GM23338 (cell line): ENCODE measurements around the gene PTPRR. TPM values are rescaled to one million over a fixed set of nuclear protein-coding genes. Genes with fewer than 3 reads are reported as not detected.

Experiments
- ATAC-seq: fragments of 200-7000 bp; cut with Tn5 transposase; 3 replicates; pipeline ENCODE4 v1.9.1; 2020
- DNase-seq: peaks from one replicate; pipeline ENCODE4 v3.0.0-alpha.2; 2015; ENCODE audit warnings: low spot score
- H2AFZ ChIP-seq: fragments of 200-600 bp; sonication (generic); 2 replicates; pipeline ENCODE4 v1.8.0; 2016; ENCODE audit warnings: antibody characterized with exemption, mild to moderate bottlenecking, moderate library complexity
- H3F3A ChIP-seq: fragments of 200-600 bp; sonication (generic); replicated peaks from 2 replicates; pipeline ENCODE4 v1.8.0; 2017; ENCODE audit warnings: antibody characterized with exemption, mixed run types, low read depth
- H3K27ac ChIP-seq: fragments of 200-600 bp; sonication (generic); 2 replicates; pipeline ENCODE4 v1.6.1; 2016; ENCODE audit warnings: low read depth
- H3K27me3 ChIP-seq: fragments of 200-600 bp; sonication (generic); 2 replicates; pipeline ENCODE4 v1.8.0; 2016; ENCODE audit warnings: mild to moderate bottlenecking, mixed run types, moderate library complexity; ENCODE audit not compliant: insufficient read depth
- H3K36me3 ChIP-seq: fragments of 200-600 bp; sonication (generic); 2 replicates; pipeline ENCODE4 v1.8.0; 2016; ENCODE audit warnings: mild to moderate bottlenecking; ENCODE audit not compliant: insufficient read depth
- H3K4me1 ChIP-seq: fragments of 200-600 bp; sonication (generic); 2 replicates; pipeline ENCODE4 v1.8.0; 2016; ENCODE audit warnings: mild to moderate bottlenecking, moderate library complexity; ENCODE audit not compliant: insufficient read depth
- H3K4me2 ChIP-seq: fragments of 200-600 bp; sonication (generic); 2 replicates; pipeline ENCODE4 v1.7.1; 2017; ENCODE audit warnings: mixed run types
- H3K4me3 ChIP-seq: fragments of 200-600 bp; sonication (generic); 2 replicates; pipeline ENCODE4 v1.6.1; 2016; ENCODE audit warnings: mixed run types
- H3K79me2 ChIP-seq: fragments of 200-600 bp; sonication (generic); replicated peaks from 2 replicates; pipeline ENCODE4 v1.8.0; 2017; ENCODE audit warnings: mild to moderate bottlenecking; ENCODE audit not compliant: insufficient read depth
- H3K9me2 ChIP-seq: fragments of 200-600 bp; sonication (generic); 2 replicates; pipeline ENCODE4 v1.8.0; 2017; ENCODE audit not compliant: insufficient read depth
- H4K20me1 ChIP-seq: fragments of 200-600 bp; sonication (generic); replicated peaks from 2 replicates; pipeline ENCODE4 v1.8.0; 2017; ENCODE audit warnings: mild to moderate bottlenecking; ENCODE audit not compliant: insufficient read depth
- H3K27ac Mint-ChIP-seq: 2 replicates; pipeline ENCODE4 v1.8.0; 2020; ENCODE audit warnings: inconsistent platforms, mild to moderate bottlenecking, moderate library complexity, mixed read lengths
- H3K27me3 Mint-ChIP-seq: 3 replicates; pipeline ENCODE4 v1.8.0; 2022; ENCODE audit warnings: low read depth, mild to moderate bottlenecking, moderate library complexity, mixed read lengths, inconsistent platforms; ENCODE audit not compliant: insufficient read depth, poor library complexity
- H3K36me3 Mint-ChIP-seq: 3 replicates; pipeline ENCODE4 v1.8.0; 2021; ENCODE audit warnings: low read depth, mild to moderate bottlenecking, inconsistent platforms, moderate library complexity, mixed read lengths
- H3K4me1 Mint-ChIP-seq: 3 replicates; pipeline ENCODE4 v1.8.0; 2020; ENCODE audit warnings: mild to moderate bottlenecking, inconsistent platforms, mixed read lengths
- H3K4me3 Mint-ChIP-seq: 3 replicates; pipeline ENCODE4 v1.8.0; 2021; ENCODE audit warnings: moderate library complexity, mild to moderate bottlenecking, inconsistent platforms, mixed read lengths
- H3K9me3 Mint-ChIP-seq: 3 replicates; pipeline ENCODE4 v1.8.0; 2020; ENCODE audit warnings: moderate library complexity, mild to moderate bottlenecking, inconsistent platforms, mixed read lengths
- ETS1 ChIP-seq: IDR thresholded peaks from 2 replicates; pipeline ENCODE4 v1.6.1; 2016; ENCODE audit warnings: antibody characterized with exemption
- EZH2 ChIP-seq: fragments of 200-600 bp; sonication (generic); IDR thresholded peaks from one replicate; pipeline ENCODE4 v1.8.0; 2017; ENCODE audit warnings: antibody characterized with exemption, mild to moderate bottlenecking, low read depth; ENCODE audit not compliant: unreplicated experiment
- EZH2phosphoT487 ChIP-seq: fragments of 200-600 bp; sonication (generic); IDR thresholded peaks from one replicate; pipeline ENCODE4 v1.8.1; 2018; ENCODE audit warnings: antibody characterized with exemption; ENCODE audit not compliant: unreplicated experiment
- JUNB ChIP-seq: IDR thresholded peaks from one replicate; pipeline ENCODE4 v1.6.1; 2016; ENCODE audit warnings: antibody characterized with exemption; ENCODE audit not compliant: unreplicated experiment
- POLR2AphosphoS5 ChIP-seq: IDR thresholded peaks from 2 replicates; pipeline ENCODE4 v1.6.1; 2016; ENCODE audit warnings: antibody characterized with exemption, low read depth
- REST ChIP-seq: IDR thresholded peaks from one replicate; pipeline ENCODE4 v1.6.1; 2018; ENCODE audit warnings: antibody characterized with exemption; ENCODE audit not compliant: unreplicated experiment
- STAT1 ChIP-seq: IDR thresholded peaks from one replicate; pipeline ENCODE4 v1.6.1; 2016; ENCODE audit warnings: antibody characterized with exemption; ENCODE audit not compliant: unreplicated experiment
- ZNF114 ChIP-seq: fragments of 250-450 bp; sonication (Bioruptor Pico); IDR thresholded peaks from 2 replicates; pipeline ENCODE4 v1.5.0; 2020; ENCODE audit warnings: mild to moderate bottlenecking, moderate library complexity
- ZNF331 ChIP-seq: fragments of 250-450 bp; sonication (Bioruptor Pico); IDR thresholded peaks from 2 replicates; pipeline ENCODE4 v1.5.0; 2020; ENCODE audit warnings: low read depth, mild to moderate bottlenecking, moderate library complexity
- ZNF462 ChIP-seq: fragments of 250-450 bp; sonication (Bioruptor Pico); IDR thresholded peaks from 2 replicates; pipeline ENCODE4 v1.5.0; 2020; ENCODE audit warnings: mild to moderate bottlenecking, moderate library complexity
- polyA plus RNA-seq: library from polyadenylated mRNA; unstranded; fragments of >200 nt; fragmentation: Nextera tagmentation; extraction: Ambion mirVana; gene quantifications from 2 replicates; pipeline ENCODE4 v1.2.1, GENCODE V29; 2016
- total RNA-seq: library from RNA; depleted of rRNA; stranded (reverse); fragments of >200 nt; shearing (Covaris generic); gene quantifications from 2 replicates; pipeline ENCODE4 v1.2.3, GENCODE V29; 2014

PTPRR gene
- total and polyA plus RNA-seq, 2 experiments from 2014 or later: 0.26 to 0.76 TPM

GRCh38 chr12:70605976-70606375 lies 314.6 kb downstream of the PTPRR start:
- Mint-ChIP-seq H3K36me3 (no peaks in the 10 kb centered on the region; the same call in 2 of the 3 replicates), H3K27me3 (peaks cover 20% of the 10 kb centered on the region), H3K9me3 (peaks cover 6% of the 10 kb centered on the region; the same call in 2 of the 3 replicates), H3K4me3 (no peak overlapping the region), H3K27ac (no peak overlapping the region), H3K4me1 (peaks cover 9% of the 10 kb centered on the region)
- Histone ChIP-seq H3K36me3 (no peaks in the 10 kb centered on the region), H3K9me2 (no peaks in the 10 kb centered on the region), H3K4me1 (peaks cover 11% of the 10 kb centered on the region), H3F3A (no peaks in the 10 kb centered on the region), H4K20me1 (no peaks in the 10 kb centered on the region), H3K4me3 (no peak overlapping the region), H3K27me3 (peaks cover 34% of the 10 kb centered on the region), H3K79me2 (no peaks in the 10 kb centered on the region), H3K27ac (no peak overlapping the region), H2AFZ (no peak overlapping the region), H3K4me2 (no peak overlapping the region)
- DNase-seq (no peak), ATAC-seq (no peak)
- no peak for TF ChIP-seq ZNF331
- TF ChIP-seq STAT1: no peak
- TF ChIP-seq ZNF462 (CRISPR knock-in tag): no peak
- TF ChIP-seq POLR2AphosphoS5: no peak
- no peak for TF ChIP-seq ETS1
- no peak for TF ChIP-seq EZH2
- TF ChIP-seq EZH2phosphoT487: no peak
- TF ChIP-seq REST: no peak
- no peak for TF ChIP-seq JUNB
- no peak for TF ChIP-seq ZNF114
